Ureter (tissue), 1 donor: Measurements from ENCODE around the gene LYSET. TPM values are rescaled to one million over a fixed set of nuclear protein-coding genes. Genes with fewer than 3 reads are reported as not detected.
"Not testable (repeated sequence)": the region's sequence is repeated elsewhere in the genome, so short reads cannot be mapped to it uniquely, and the experiment has no call there.

Source experiments
- DNase-seq: peaks from one replicate; pipeline ENCODE4 v3.0.0-alpha.2; 2020; ENCODE audit warnings: low spot score
- total RNA-seq: library from RNA; stranded (reverse); gene quantifications from one replicate; pipeline ENCODE4 v1.2.4, GENCODE V29; 2023
- donor health status: DM: yes; HTN: yes; CAD: no.

The LYSET gene, protein sequence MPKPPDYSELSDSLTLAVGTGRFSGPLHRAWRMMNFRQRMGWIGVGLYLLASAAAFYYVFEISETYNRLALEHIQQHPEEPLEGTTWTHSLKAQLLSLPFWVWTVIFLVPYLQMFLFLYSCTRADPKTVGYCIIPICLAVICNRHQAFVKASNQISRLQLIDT
- 22.1 TPM for total RNA-seq

DNA sequence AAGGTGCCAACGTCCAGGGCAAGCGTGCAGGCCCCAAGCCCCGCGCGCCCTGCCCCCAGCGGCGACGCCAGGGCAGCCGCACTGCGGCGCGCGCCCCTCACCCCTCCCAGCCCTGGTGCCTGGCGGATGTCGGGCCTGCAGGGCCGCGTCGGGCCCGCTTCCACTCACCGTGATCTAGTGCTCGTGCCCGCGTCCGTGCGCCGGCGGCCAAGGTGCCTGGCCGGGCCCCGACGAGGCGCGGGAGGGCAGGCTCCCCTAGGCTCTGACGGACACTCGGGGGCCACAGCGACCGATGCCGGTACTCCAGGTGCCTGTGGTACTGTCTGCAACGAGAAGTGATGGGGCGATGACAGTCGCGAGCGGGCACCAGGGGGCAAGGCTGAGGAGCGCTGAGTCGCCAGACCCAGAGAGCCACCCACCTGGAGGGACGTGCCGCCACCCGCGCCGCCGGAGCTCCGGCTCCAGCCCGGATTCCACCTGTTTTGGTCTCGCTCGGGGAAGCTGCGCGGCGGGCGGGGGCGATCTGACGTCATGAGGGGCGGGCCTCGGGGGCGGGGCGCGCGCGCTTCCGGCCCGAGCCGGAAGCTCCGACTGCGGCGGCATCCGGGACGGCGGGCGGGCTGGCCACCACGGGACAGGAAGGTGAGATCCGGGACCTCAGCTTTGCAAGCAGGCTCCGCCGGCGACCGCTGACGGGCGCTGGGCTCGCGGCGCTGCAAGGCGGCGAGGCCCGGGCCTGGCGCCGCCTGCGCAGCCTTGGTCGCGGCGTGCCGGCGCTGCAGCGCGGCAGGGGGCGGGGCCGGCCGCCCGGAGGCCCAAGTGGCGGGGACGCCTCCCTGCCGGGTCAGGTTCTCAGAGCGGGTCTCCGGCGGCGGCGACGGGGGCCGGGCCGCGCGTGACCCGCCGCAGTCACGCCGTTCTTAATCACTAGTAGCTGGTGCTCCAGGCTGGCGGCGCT is at the start of gene LYSET, which contains the start of gene MOAP1:
Gene LYSET, plus strand, starts transcription at position 927 of the 958 bp plus-strand sequence. CDS start 89 bp downstream, outside the sequence.
Gene MOAP1, minus strand, starts transcription at position 507 of the 958 bp plus-strand sequence. CDS start 655 bp downstream, outside the sequence.
- DNase-seq: peak; percentile 92

DNA sequence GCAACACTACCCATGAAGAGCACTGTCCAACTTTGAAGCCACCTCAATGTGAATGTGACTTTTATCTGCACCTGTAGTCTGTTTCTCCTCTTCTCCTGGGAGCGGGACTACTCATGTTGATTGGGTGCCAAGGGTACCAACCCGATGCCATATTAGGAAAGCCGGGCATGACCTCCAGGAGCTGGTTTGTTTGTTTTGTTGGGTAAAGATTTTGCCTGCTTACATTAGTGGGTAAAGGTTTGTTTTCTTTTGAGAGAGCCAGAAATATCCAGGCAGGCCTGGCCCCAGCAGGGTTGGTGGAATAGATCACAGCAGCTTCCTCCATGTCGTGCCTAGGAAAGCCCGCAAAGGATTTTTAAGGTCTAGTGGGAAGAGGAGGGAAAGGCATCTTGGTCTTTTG is 49.7 kb upstream of the LYSET start:
- no peak for DNase-seq

DNA sequence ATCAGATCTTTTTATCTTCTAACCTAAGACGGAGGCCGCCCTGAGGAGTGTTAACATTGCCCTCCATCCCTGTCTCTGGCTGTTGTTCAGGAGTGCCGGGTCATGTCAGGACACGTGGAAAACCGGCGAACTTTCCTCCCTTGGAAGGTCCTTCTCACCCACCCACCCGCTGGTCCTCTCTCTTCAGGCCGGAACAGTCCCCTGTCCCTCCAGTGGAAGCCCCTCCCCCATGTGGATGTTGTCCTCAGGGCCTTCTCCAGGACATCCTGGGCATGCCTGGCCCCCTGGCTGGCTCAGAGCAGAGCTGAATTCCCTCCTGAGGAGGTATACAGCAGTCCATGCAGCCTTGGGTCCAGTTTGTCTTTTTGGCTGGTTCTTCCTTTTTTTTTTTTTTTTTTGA is 49.1 kb upstream of the LYSET start:
- DNase-seq: no peak

DNA sequence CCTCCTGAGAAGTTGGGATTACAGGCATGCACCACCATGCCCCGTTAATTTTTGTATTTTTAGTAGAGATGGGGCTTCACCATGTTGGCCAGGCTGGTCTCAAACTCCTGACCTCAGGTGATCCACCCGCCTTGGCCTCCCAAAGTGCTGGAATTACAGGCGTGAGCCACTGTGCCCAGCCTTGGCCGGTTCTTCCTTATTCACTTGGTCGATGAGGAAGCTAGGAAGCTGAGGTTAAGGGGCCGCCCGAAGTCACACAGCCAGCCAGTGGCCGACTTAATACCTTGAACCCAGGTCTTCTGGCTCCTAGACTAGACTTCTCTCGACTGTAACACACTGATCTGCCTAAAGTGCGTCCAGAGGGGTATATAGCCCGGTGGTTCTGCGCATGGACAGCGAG is 48.6 kb upstream of the LYSET start:
- not testable (repeated sequence) for DNase-seq

DNA sequence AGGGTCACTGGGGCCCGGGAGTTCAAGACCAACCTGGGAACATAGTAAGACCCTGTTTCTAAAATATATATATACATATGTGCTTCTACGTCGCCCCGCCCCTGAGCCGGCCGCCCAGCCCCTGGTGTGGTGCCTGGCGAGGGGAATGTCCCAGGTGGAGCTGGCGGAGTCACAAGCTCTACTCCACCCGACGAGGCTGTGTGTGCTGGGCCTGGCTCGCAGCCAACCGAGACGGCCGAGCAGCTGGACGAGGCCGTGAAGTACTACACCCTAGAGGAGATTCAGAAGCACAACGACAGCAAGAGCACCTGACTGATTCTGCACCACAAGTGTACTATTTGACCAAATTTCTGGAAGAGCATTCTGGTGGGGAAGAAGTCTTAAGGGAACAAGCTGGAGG is 47.3 kb upstream of the LYSET start:
- DNase-seq: peak; percentile 70

DNA sequence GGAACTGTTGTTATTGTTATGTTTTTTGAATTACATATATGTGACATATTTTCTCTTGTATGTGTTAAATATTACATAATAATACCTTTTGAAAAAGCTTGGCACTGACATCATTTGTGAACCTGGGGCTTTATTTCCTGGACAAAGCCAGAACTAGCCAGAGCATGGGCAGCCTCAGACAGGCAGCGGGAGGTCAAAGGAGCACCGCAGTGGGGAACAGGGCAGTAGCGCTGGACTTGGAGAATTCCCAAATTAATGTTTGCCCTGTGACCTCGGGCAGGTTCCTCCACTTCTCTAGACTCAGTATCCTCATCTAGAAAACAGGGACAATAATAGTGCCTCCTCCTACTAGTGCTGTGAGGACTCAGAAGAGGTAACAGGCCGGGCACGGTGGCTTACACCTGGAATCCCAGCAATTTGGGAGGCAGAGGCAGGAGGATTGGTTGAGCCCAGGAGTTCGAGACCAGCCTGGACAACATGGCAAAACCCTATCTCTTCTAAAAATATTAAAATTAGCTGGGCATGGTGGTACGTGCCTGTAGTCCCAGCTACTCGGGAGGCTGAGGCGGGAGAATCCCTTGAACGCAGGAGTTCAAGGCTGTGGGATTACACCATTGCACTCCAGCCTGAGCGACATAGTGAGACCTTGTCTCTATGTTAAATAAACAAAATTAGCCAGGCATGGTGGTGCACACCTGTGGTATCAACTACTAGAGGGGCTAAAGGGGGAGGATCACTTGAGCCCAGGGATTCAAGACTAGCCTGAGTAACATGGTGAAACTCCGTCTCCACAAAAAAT is 42.1 kb upstream of the LYSET start:
- no peak for DNase-seq

- DNase-seq: no peak
Measured at GRCh38 chr14:93146119-93146518, 39.0 kb upstream of the LYSET start.

DNA sequence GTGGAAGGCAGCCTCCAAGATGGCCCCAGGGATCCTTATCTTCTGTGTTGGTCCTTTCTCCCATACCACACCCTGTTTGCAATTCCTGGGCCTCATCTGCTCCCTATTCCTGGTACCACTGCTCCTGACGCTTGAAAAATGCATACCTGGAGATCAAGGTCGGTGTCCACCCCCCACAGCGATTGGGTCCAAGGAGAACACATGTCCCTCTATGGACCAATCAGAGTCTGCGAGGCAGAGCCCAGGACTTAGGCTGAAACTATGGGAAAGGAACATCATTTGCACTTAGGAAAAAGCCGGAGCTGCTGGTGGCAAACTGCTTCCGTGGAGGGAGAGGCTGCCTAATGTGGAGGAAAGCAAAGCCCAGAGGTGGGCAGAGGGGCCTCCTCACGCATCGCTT is 36.1 kb upstream of the LYSET start:
- DNase-seq: no peak

DNA sequence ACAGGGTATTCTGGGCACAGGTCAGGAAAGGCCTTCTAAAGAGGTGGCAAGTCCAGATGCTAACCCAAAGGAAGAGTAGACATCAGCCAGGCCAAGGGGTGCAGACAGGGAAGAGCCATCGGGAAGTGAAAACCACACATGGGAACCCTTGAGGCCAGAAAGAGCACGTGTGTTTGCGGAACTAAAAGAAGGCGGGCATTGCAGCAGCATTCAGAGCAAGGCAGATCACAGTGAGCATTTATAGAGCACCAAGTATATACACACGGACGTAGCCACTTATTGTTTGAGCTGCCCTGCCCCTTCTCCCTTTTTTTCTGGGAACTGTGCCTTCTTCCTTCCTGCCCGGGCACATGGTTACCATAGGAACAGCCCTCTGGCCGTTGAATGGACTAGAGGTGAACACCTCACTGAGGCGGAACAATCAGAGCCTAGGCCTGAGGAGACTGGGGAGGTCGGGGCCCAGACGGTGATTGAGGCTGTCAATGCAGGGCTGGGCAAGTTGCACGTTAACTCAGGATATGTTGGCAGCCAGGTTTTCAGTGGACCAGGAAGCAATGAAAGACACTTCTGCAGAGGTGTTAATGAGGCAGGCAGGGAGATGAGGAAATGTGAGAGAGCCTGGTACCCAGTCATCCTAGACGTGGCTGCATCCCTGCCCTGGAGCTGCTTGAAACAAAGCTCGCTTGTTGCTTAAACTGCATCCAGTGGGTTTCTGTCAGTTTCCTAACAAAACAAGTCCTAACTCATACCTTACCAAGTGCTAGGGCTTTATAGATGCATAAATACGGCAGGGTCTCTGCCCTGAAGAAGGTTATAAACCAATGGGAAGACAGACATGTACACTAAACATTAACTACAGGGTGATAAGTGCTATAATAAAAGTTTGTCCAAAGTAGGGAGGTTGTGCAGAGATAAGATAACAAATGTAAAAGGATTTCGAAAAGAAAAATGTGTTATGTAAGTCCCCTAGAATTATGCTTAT is 34.6 kb upstream of the LYSET start:
- no peak for DNase-seq

DNA sequence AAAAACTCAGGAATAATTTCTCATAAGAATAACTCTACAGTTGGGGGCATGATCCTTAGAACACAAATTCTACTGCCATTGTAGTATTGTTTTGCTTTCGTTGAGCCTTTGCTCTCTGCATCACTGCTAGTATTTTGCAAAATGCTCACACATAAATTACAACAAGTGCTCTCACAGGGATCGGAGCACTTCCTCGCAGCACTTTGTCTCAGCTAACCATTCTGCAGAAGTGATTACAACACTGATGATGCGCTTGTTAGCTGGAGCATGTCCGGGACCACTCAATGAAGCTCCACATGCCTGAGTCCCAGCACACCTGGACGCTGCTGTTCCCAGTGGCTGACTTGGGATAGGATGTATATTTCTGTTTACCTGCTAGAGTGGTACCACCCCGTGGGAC is 32.0 kb upstream of the LYSET start:
- no peak for DNase-seq

GRCh38 chr14:93155667-93156066 is 29.4 kb upstream of the LYSET start:
- DNase-seq: no peak

GRCh38 chr14:93156693-93157369 is 28.3 kb upstream of the LYSET start:
- no peak for DNase-seq

DNA sequence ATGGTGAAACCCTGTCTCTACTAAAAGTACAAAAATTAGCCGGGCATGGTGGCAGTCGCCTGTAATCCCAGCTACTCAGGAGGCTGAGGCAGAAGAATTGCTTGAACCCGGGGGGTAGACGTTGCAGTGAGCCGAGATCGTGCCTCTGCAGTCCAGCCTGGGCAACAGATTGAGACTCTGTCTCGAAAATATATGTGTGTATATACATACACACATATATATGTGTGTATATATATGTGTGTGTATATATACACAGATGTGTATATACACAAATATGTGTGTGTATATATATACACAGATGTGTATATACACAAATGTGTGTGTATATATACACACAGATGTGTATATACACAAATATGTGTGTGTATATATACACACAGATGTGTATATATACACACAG is 26.8 kb upstream of the LYSET start:
- DNase-seq: not testable (repeated sequence)

DNA sequence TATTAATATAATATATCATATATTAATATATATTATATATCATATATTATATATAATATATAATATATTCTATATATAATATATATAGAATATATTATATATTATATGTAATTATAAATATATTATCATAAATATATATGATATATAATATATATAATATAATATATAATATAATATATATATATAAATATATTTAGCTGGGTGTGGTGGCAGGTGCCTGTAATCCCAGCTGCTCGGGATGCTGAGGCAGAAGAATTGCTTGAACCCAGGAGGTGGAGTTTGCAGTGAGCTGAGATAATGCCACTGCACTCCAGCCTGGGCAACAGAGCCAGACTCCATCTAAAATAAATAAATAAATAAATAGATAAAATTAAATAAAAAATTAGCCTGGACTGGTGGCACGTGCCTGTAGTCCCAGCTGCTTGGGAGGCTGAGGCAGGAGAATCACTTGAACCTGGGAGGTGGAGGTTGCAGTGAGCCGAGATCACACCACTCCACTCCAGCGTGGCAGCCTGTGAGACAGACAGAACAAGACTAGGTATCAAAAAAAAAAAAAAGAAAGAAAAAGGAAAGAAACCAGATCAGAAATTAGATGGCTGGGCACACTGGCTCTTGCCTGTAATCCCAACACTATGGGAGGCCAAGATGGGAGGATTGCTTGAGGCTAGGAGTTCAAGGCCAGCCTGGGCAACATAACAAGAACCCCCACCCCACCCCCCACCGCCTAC is 25.3 kb upstream of the LYSET start:
- not testable (repeated sequence) for DNase-seq

- no peak for DNase-seq
Measured at GRCh38 chr14:93160353-93160801, 24.7 kb upstream of the LYSET start.

DNA sequence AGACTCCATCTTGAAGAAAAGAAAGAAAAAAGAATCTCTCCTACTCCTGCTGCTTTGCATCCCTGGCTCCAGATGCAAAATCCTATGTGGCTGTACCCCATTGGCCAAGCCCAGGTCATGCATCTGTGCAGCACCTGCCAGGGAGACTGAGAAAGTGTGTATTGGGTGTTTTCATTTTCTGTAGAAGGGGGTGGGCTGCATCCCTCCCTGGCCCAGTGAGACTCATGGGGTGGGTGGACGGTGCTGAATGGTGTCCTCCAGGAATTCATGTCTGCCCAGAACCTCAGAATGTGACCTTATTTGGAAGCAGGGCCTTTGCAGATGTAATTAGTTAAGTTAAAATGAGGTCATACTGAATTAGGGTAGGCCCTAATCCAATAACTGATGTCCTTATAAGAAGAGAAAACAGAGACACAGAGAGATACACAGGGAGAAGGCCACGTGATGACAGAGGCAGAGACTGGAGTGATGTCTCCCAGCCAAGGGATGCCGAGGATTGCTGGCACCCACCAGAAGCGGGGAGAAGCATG is 23.6 kb upstream of the LYSET start:
- no peak for DNase-seq

DNA sequence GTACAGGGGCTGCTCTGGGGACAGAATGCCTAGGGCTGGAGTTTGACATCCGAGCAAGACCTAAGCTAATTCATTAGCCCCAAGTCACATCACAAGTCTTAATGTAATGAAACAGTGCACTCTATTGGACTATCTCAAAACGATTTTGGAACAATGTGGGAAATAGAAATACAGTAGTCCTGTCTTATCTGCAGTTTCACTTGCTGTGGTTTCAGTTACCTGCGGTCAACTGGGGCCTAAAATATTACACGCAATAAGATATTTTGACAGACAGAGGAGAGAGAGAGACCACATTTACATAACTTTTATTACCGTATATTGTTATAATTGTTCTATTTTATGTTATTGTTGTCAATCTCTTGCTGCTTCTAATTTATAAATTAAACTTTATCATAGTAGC is 21.6 kb upstream of the LYSET start:
- DNase-seq: no peak

DNA sequence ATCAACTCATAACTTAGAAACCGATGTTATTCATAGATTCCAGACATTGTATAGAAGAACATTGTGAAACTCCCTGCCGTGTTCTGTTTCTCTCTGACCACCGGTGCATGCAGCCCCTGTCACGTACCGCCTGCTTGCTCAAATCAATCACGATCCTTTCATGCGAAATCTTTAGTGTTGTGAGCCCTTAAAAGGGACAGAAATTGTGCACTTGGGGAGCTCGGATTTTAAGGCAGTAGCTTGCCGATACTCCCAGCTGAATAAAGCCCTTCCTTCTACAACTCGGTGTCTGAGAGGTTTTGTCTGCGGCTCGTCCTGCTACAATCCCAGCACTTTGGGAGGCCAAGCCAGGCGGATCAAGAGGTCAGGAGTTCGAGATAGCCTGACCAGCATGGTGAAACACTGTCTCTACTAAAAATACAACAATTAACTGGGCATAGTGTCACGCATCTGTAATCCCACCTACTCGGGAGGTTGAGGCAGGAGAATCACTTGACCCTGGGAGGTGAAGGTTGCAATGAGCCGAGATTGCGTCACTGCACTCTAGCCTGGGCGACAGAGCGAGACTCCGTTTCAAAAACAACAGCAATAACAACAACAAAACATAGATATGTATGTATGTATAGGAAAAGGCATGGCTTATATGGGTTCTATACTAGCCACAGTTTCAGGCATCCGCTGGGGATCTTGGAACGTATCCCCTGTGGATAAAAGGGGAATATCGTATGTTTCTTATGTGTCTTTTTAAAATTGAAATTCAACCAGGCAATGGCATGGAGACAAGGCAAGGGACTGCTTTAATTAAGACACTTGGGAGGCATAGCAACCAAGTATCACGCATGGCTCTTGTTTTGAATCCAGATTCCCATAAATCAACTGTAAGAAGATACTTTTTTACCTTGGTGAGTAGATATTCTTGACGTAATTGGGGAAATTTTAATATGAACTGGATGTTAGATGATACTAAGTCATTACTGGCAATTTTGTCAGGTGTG is 19.5 kb upstream of the LYSET start:
- not testable (repeated sequence) for DNase-seq
